Activated T-cell treated with anti-CD3 and anti-CD28 coated beads for 4 hours (primary cell): Measurements from ENCODE around the gene KCNJ10.

Experiments used
- DNase-seq: peaks from one replicate; pipeline ENCODE4 v3.0.0-alpha.2; 2020

The KCNJ10 gene

DNA sequence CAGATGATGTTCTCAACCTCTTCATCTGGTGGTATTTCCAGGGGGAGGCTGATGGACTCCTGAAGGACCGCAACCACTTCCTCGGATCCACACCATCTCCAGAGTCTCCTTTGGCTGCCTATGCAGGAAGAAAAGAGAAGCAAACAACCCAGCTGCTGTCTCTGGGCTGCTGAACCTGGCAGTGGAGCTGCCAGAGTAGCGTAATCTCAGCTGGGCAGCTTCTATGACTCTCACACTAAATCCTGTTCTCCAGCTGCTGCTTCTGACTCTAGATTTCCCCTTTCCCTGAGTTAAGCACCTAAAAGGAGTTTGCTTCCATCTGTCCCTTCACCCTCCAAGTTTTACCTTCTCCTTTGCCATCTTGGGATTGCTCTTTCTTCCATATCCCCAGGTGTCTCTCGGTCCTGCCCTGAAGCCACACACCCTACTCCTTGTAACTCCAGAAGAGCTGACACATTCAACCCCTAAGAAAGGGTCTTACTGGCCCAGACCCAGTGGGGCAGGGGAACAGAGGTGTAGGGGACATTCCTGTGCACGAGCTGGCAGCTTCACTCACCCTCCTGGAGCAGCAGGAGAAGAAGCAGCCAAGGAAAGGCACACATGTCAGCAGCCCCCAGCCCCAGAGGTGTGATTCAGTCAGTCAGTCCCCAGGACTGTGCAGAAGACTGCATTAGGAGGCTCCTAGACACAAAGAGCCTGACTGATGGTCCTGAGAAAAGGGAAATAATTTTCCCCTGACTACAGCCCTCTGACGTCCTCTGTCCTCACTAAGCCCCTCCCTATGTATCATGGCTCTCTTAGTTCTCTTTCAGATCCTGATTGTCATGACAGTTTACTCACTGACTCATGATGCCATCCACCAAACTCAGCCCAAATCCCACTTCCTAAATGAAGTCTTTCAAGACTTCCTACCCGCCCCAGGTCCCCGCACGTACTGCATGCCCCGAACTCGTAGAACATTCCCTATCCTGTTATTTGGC, 116.1 kb downstream of the KCNJ10 start, which contains the start of gene SLAMF9:
Gene SLAMF9 (minus strand): TSS at position 702 of the 980 bp plus-strand sequence. CDS start 100 bp downstream, at position 602.
- no peak for DNase-seq

DNA sequence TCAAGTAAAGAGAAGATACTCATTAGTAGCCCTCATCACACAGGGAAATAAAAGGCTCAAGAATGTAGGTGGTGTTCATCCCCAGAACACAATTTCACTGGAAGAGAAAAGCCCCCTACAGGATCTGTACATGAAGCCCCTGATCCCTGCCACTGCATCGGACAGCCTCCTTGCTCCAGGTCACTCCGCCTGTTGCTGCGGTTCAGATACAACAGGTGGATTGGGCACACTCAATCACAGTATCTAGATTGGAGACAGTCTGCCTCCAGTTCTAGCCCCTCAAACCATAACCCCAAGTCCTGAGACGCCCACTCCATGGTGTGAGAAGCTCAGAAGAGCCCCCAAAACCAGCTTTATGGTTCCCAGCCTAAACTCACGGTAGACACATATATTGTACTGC, 117.0 kb downstream of the KCNJ10 start:
- no peak for DNase-seq

- no peak for DNase-seq
These were observed 118.4 kb downstream of the KCNJ10 start for GRCh38 chr1:159951551-159951950.

DNA sequence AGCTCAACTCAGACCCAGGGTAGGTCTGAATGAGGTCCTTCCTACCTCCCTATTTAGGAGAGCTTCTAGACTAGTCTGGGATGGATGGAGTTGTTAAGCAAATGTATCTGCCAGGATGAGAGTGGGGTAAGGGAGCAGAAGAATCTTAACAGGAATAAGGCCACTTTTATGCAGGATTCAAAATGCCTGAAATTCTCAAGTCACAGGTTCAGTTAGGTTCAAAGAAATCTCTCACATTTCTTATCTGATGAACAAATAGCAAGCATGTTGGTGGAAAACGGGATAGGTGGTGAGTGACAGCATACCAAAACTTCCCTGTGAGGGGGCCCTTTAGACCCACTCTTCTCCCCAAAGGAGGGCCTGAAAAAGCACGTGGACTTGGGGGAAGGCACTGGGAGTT, 118.9 kb downstream of the KCNJ10 start:
- no peak for DNase-seq

GRCh38 chr1:159949981-159950381, 120.0 kb downstream of the KCNJ10 start:
- no peak for DNase-seq

DNA sequence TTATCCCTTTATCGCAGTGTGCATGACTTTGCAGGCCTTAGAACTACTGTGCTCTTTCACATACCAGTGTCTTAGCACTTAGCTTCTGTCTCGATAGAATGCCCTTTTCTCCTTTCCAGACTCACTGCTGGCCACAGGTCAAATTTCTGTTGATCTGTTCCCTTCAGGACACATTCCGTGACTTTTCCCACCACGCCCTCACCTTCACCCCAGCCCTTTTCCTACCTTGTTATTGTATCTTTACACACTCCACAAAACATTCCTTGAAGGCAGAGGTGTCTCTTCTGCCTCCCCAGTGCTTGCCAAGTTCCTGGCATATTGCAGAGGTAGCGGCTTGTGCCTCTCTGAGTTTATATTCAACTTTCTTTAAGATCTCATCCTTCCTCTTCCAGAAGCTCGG, 120.8 kb downstream of the KCNJ10 start:
- DNase-seq, result no peak
